Activated CD4-positive, alpha-beta memory T cell treated with anti-CD3 and anti-CD28 coated beads, Interleukin-2, amount 10 ng/mL, durations not matched to agents 7 days and 5 days (primary cell): Measurements from ENCODE around the gene KDELR1. TPM values are rescaled to one million over a fixed set of nuclear protein-coding genes. Genes with fewer than 3 reads are reported as not detected.
A peak's percentile ranks its signal among the peaks of the same experiment; 100 is the strongest.
"Not testable (repeated sequence)": the region's sequence is repeated elsewhere in the genome, so short reads cannot be mapped to it uniquely, and the experiment has no call there.

Experiments
- CTCF ChIA-PET: fragments of 350-600 bp; sonication (Branson Sonifier 250); formaldehyde crosslinking; loops from one replicate; lab custom pipeline; 2021; ENCODE audit warnings: antibody characterized with exemption, inconsistent platforms; lab: Charles Lee
- POLR2A ChIA-PET: fragments of 350-600 bp; sonication (Branson Sonifier 250); formaldehyde crosslinking; loops from one replicate; lab custom pipeline; 2021; ENCODE audit warnings: antibody characterized with exemption; lab: Charles Lee
- DNase-seq: peaks from one replicate; pipeline ENCODE4 v3.0.0-alpha.2; 2020
- H3K27ac Mint-ChIP-seq: one replicate; pipeline ENCODE4 v1.8.0; 2021; ENCODE audit warnings: mild to moderate bottlenecking, mixed read lengths
- H3K27me3 Mint-ChIP-seq: one replicate; pipeline ENCODE4 v1.8.0; 2021; ENCODE audit warnings: mixed read lengths
- H3K36me3 Mint-ChIP-seq: one replicate; pipeline ENCODE4 v1.8.0; 2021; ENCODE audit warnings: low read depth, mixed read lengths
- H3K4me1 Mint-ChIP-seq: one replicate; pipeline ENCODE4 v1.8.0; 2021; ENCODE audit warnings: mixed read lengths
- H3K4me3 Mint-ChIP-seq: one replicate; pipeline ENCODE4 v1.8.0; 2021; ENCODE audit warnings: mild to moderate bottlenecking, mixed read lengths
- H3K9me3 Mint-ChIP-seq: one replicate; pipeline ENCODE4 v1.8.0; 2021; ENCODE audit warnings: mixed read lengths
- total RNA-seq, 2 experiments: library from RNA; stranded (reverse); gene quantifications; one replicate each; pipeline ENCODE4 v1.2.3, GENCODE V29; 2021

Gene KDELR1
- total RNA-seq, 2 experiments from 2014 or later, result 91.8 to 94.4 TPM

GRCh38 chr19:48396016-48396823 is 4.9 kb upstream of the KDELR1 start:
- no peak for DNase-seq
- CTCF ChIA-PET, result interaction anchor here (1.6 kb wide), 1 partner anchor 81 kb away, joined by 6 read pairs; no protein-coding TSS in a partner anchor
- Mint-ChIP-seq H3K27ac (no peak overlapping the region), H3K9me3 (peaks cover 2% of the 10 kb centered on the region), H3K4me1 (peaks cover 37% of the 10 kb centered on the region), H3K4me3 (no peak overlapping the region), H3K27me3 (peaks cover 51% of the 10 kb centered on the region), H3K36me3 (peaks cover 9% of the 10 kb centered on the region)
- POLR2A ChIA-PET, result interaction anchor here (0.6 to 1.7 kb wide), 4 partner anchors 32 to 220 kb away, joined by 3 to 6 read pairs (median 4); partner anchors contain the start of genes GRWD1, SYNGR4 and TMEM143

GRCh38 chr19:48395499-48395898 is 4.1 kb upstream of the KDELR1 start:
- Mint-ChIP-seq H3K27ac (no peak overlapping the region), H3K36me3 (peaks cover 12% of the 10 kb centered on the region), H3K9me3 (peaks cover 2% of the 10 kb centered on the region), H3K4me3 (no peak overlapping the region), H3K4me1 (peaks cover 34% of the 10 kb centered on the region), H3K27me3 (peaks cover 51% of the 10 kb centered on the region)
- CTCF ChIA-PET, result interaction anchor here (0.8 to 1.6 kb wide), 2 partner anchors 81 to 86 kb away, joined by 6 read pairs; no protein-coding TSS in a partner anchor
- no peak for DNase-seq
- POLR2A ChIA-PET, result interaction anchor here (0.6 to 1.7 kb wide), 4 partner anchors 32 to 221 kb away, joined by 3 to 6 read pairs (median 4); partner anchors contain the start of genes GRWD1, SYNGR4 and TMEM143

- POLR2A ChIA-PET, result interaction anchor here (0.9 to 1.7 kb wide), 3 partner anchors 31 to 62 kb away, joined by 4 to 6 read pairs (median 4); partner anchors contain the start of genes GRWD1, SYNGR4 and TMEM143
- H3K27me3 Mint-ChIP-seq, result peaks cover 51% of the 10 kb centered on the region
- CTCF ChIA-PET, result interaction anchor here (0.8 to 1.6 kb wide), 2 partner anchors 80 to 86 kb away, joined by 6 read pairs; no protein-coding TSS in a partner anchor
- H3K9me3 Mint-ChIP-seq, result peaks cover 2% of the 10 kb centered on the region
- H3K4me1 Mint-ChIP-seq, result peaks cover 33% of the 10 kb centered on the region
- DNase-seq, result no peak
- H3K36me3 Mint-ChIP-seq, result peaks cover 12% of the 10 kb centered on the region
- H3K27ac Mint-ChIP-seq, result no peak overlapping the region
- H3K4me3 Mint-ChIP-seq, result no peak overlapping the region
Measured at GRCh38 chr19:48395170-48395455, 3.8 kb upstream of the KDELR1 start.

GRCh38 chr19:48394331-48395169 is 3.2 kb upstream of the KDELR1 start:
- Mint-ChIP-seq H3K27me3 (peaks cover 51% of the 10 kb centered on the region), H3K36me3 (peaks cover 12% of the 10 kb centered on the region), H3K9me3 (peaks cover 2% of the 10 kb centered on the region), H3K27ac (no peak overlapping the region), H3K4me3 (no peak overlapping the region), H3K4me1 (peaks cover 30% of the 10 kb centered on the region)
- ChIA-PET POLR2A (interaction anchor here (1.2 to 2.0 kb wide), 3 partner anchors 31 to 52 kb away, joined by 4 to 6 read pairs (median 5); partner anchors contain the start of genes GRWD1, SYNGR4 and TMEM143), CTCF (interaction anchor here (0.8 to 1.6 kb wide), 2 partner anchors 80 to 87 kb away, joined by 6 read pairs; no protein-coding TSS in a partner anchor)
- no peak for DNase-seq

- H3K27ac Mint-ChIP-seq, result no peak within 1 kb of the TSS
- H3K9me3 Mint-ChIP-seq, result no peaks in the 10 kb centered on the region
- CTCF ChIA-PET, result interaction anchor here (1.1 kb wide), 1 partner anchor 30 kb away, joined by 3 read pairs; the partner anchor contains the start of genes SYNGR4 and TMEM143
- peaks cover 51% of the 10 kb centered on the region for H3K27me3 Mint-ChIP-seq
- peaks cover 29% of the 10 kb centered on the region for H3K4me1 Mint-ChIP-seq
- DNase-seq, result no peak
- peaks cover 13% of the 10 kb centered on the region for H3K36me3 Mint-ChIP-seq
- POLR2A ChIA-PET, result interaction anchor here (0.9 to 2.0 kb wide), 3 partner anchors 9 to 31 kb away, joined by 3 to 5 read pairs (median 3); no protein-coding TSS in a partner anchor
- peak within 1 kb of the TSS; percentile 43 for H3K4me3 Mint-ChIP-seq
Measured at GRCh38 chr19:48393559-48394330, 2.4 kb upstream of the KDELR1 start, which contains the start of gene GRIN2D. Gene GRIN2D, plus strand, starts transcription at chr19:48393668. Its CDS starts 4,725 bp downstream, at chr19:48398393.

GRCh38 chr19:48392860-48393558 is 1.7 kb upstream of the KDELR1 start:
- DNase-seq, result no peak
- Mint-ChIP-seq H3K36me3 (peaks cover 19% of the 10 kb centered on the region), H3K9me3 (no peaks in the 10 kb centered on the region), H3K4me1 (peaks cover 33% of the 10 kb centered on the region), H3K27ac (no peak overlapping the region), H3K27me3 (peaks cover 49% of the 10 kb centered on the region), H3K4me3 (peak overlapping the region; percentile 43)
- POLR2A ChIA-PET, result interaction anchor here (0.9 to 2.0 kb wide), 3 partner anchors 10 to 30 kb away, joined by 3 to 5 read pairs (median 3); no protein-coding TSS in a partner anchor
- CTCF ChIA-PET, result interaction anchor here (1.1 kb wide), 1 partner anchor 29 kb away, joined by 3 read pairs; the partner anchor contains the start of genes SYNGR4 and TMEM143

- not testable (repeated sequence) for H3K9me3 Mint-ChIP-seq, H3K27ac Mint-ChIP-seq, H3K4me3 Mint-ChIP-seq, DNase-seq
- Mint-ChIP-seq H3K36me3 (peaks cover 19% of the 10 kb centered on the region), H3K4me1 (peaks cover 28% of the 10 kb centered on the region), H3K27me3 (peaks cover 39% of the 10 kb centered on the region)
- CTCF ChIA-PET, result interaction anchor here (0.5 to 2.7 kb wide), 26 partner anchors 9 to 1059 kb away, joined by 3 to 53 read pairs (median 4); partner anchors contain the start of genes SYNGR4 and TMEM143
- POLR2A ChIA-PET, result interaction anchor here (0.7 to 3.3 kb wide), 11 partner anchors 9 to 63 kb away, joined by 3 to 48 read pairs (median 4); partner anchors contain the start of genes SYNGR4 and TMEM143
Measured at GRCh38 chr19:48392006-48392344, 624 bp upstream of the KDELR1 start.

- ChIA-PET POLR2A (interaction anchor here (0.7 to 3.3 kb wide), 11 partner anchors 9 to 759 kb away, joined by 3 to 48 read pairs (median 4); partner anchors contain the start of genes SYNGR4 and TMEM143), CTCF (interaction anchor here (0.9 to 2.7 kb wide), 24 partner anchors 9 to 218 kb away, joined by 3 to 53 read pairs (median 4); partner anchors contain the start of genes GRWD1, SYNGR4 and TMEM143)
- DNase-seq, result peak; percentile 72
- Mint-ChIP-seq H3K27me3 (peaks cover 28% of the 10 kb centered on the region), H3K4me3 (peak overlapping the region; percentile 92), H3K4me1 (peaks cover 25% of the 10 kb centered on the region), H3K27ac (peak overlapping the region; percentile 88), H3K9me3 (no peaks in the 10 kb centered on the region), H3K36me3 (peaks cover 24% of the 10 kb centered on the region)
Measured at GRCh38 chr19:48390188-48391099, 907 bp downstream of the KDELR1 start.

GRCh38 chr19:48386981-48387380 is 4.4 kb downstream of the KDELR1 start:
- H3K9me3 Mint-ChIP-seq, result no peaks in the 10 kb centered on the region
- H3K36me3 Mint-ChIP-seq, result peaks cover 48% of the 10 kb centered on the region
- ChIA-PET CTCF (no interaction called here), POLR2A (no interaction called here)
- no peak overlapping the region for H3K27ac Mint-ChIP-seq
- H3K4me3 Mint-ChIP-seq, result no peak overlapping the region
- H3K4me1 Mint-ChIP-seq, result peaks cover 21% of the 10 kb centered on the region
- no peak for DNase-seq
- H3K27me3 Mint-ChIP-seq, result peaks cover 2% of the 10 kb centered on the region

- H3K4me1 Mint-ChIP-seq, result peaks cover 19% of the 10 kb centered on the region
- H3K27me3 Mint-ChIP-seq, result no peaks in the 10 kb centered on the region
- DNase-seq, result no peak
- H3K36me3 Mint-ChIP-seq, result peaks cover 49% of the 10 kb centered on the region
- no peak overlapping the region for H3K4me3 Mint-ChIP-seq
- ChIA-PET POLR2A (no interaction called here), CTCF (no interaction called here)
- no peaks in the 10 kb centered on the region for H3K9me3 Mint-ChIP-seq
- no peak overlapping the region for H3K27ac Mint-ChIP-seq
Measured at GRCh38 chr19:48385461-48386087, 5.8 kb downstream of the KDELR1 start.
